ENCODE results near the gene GTF2B. TPM values are rescaled to one million over a fixed set of nuclear protein-coding genes. Genes with fewer than 3 reads are reported as not detected.
"Not testable (repeated sequence)": the region's sequence is repeated elsewhere in the genome, so short reads cannot be mapped to it uniquely, and the experiment has no call there.

The GTF2B gene
- total RNA-seq, 2 experiments from 2014 or later: 34.3 to 38.1 TPM

GRCh38 chr1:88911800-88912199, 20.4 kb upstream of the GTF2B start:
- H3K4me3 Mint-ChIP-seq: not testable (repeated sequence)
- H3K4me1 Mint-ChIP-seq: peaks cover 20% of the 10 kb centered on the region

GRCh38 chr1:88911161-88911560, 19.8 kb upstream of the GTF2B start:
- Mint-ChIP-seq H3K9me3 (ENCODE audit: low read depth) (peaks cover 15% of the 10 kb centered on the region), H3K27ac (no peak overlapping the region), H3K4me3 (no peak overlapping the region), H3K27me3 (no peaks in the 10 kb centered on the region), H3K4me1 (peaks cover 16% of the 10 kb centered on the region), H3K36me3 (ENCODE audit: low read depth) (peaks cover 2% of the 10 kb centered on the region)
- intact Hi-C loops (cut with DNase I, micrococcal nuclease): no loop called here
- ATAC-seq: no peak
- POLR2A ChIA-PET: no interaction called here
- CTCF ChIA-PET: interaction anchor here (0.9 to 1.2 kb wide), 2 partner anchors 11 to 16 kb away, joined by 3 to 4 read pairs; no protein-coding TSS in a partner anchor
- DNase-seq: no peak

More at GRCh38 chr1:88911800-88912199, 20.4 kb upstream of the GTF2B start:
- intact Hi-C loops (cut with DNase I, micrococcal nuclease); DNase-seq; ATAC-seq; POLR2A ChIA-PET; H3K27ac Mint-ChIP-seq; H3K27me3 Mint-ChIP-seq; H3K36me3 Mint-ChIP-seq (ENCODE audit: low read depth): not testable (repeated sequence)
- CTCF ChIA-PET: interaction anchor here (0.9 to 1.2 kb wide), 2 partner anchors 11 to 16 kb away, joined by 3 to 4 read pairs; no protein-coding TSS in a partner anchor
- peaks cover 18% of the 10 kb centered on the region for H3K9me3 Mint-ChIP-seq (ENCODE audit: low read depth)

GRCh38 chr1:88910401-88910800, 19.0 kb upstream of the GTF2B start:
- POLR2A ChIA-PET: interaction anchor here (0.6 kb wide), 1 partner anchor 746 kb away, joined by 4 read pairs; no protein-coding TSS in a partner anchor
- CTCF ChIA-PET: interaction anchor here (1.2 kb wide), 1 partner anchor 15 kb away, joined by 4 read pairs; no protein-coding TSS in a partner anchor

GRCh38 chr1:88900883-88901282, 9.5 kb upstream of the GTF2B start:
- ChIA-PET POLR2A (no interaction called here), CTCF (interaction anchor here (1.0 kb wide), 1 partner anchor 11 kb away, joined by 3 read pairs; no protein-coding TSS in a partner anchor)
- no peak for ATAC-seq
- H3K4me1 Mint-ChIP-seq: no peaks in the 10 kb centered on the region
- H3K36me3 Mint-ChIP-seq (ENCODE audit: low read depth): no peaks in the 10 kb centered on the region
- DNase-seq: no peak
- H3K4me3 Mint-ChIP-seq: no peak overlapping the region
- H3K27me3 Mint-ChIP-seq: no peaks in the 10 kb centered on the region
- intact Hi-C loops (cut with DNase I, micrococcal nuclease): no loop called here
- no peaks in the 10 kb centered on the region for H3K9me3 Mint-ChIP-seq (ENCODE audit: low read depth)
- no peak overlapping the region for H3K27ac Mint-ChIP-seq

More at GRCh38 chr1:88910401-88910800, 19.0 kb upstream of the GTF2B start:
- Mint-ChIP-seq H3K4me3 (no peak overlapping the region), H3K27ac (no peak overlapping the region), H3K9me3 (ENCODE audit: low read depth) (peaks cover 8% of the 10 kb centered on the region), H3K27me3 (no peaks in the 10 kb centered on the region), H3K36me3 (ENCODE audit: low read depth) (no peaks in the 10 kb centered on the region), H3K4me1 (peaks cover 15% of the 10 kb centered on the region)
- DNase-seq: no peak
- intact Hi-C loops (cut with DNase I, micrococcal nuclease): no loop called here
- no peak for ATAC-seq

GRCh38 chr1:88897070-88897730, 5.8 kb upstream of the GTF2B start:
- Mint-ChIP-seq H3K4me3 (no peak overlapping the region), H3K27ac (no peak overlapping the region), H3K27me3 (no peaks in the 10 kb centered on the region), H3K36me3 (ENCODE audit: low read depth) (peaks cover under 1% of the 10 kb centered on the region), H3K9me3 (ENCODE audit: low read depth) (no peaks in the 10 kb centered on the region), H3K4me1 (peaks cover 2% of the 10 kb centered on the region)
- intact Hi-C loops (cut with DNase I, micrococcal nuclease): no loop called here
- no peak for DNase-seq
- ATAC-seq: no peak
- CTCF ChIA-PET: no interaction called here
- POLR2A ChIA-PET: no interaction called here

- Mint-ChIP-seq H3K27ac (peak overlapping the region; percentile 96), H3K27me3 (no peaks in the 10 kb centered on the region)
Observed at GRCh38 chr1:88892357-88892877, 1.1 kb upstream of the GTF2B start.

GRCh38 chr1:88891951-88892340, 579 bp upstream of the GTF2B start:
- Mint-ChIP-seq H3K9me3 (ENCODE audit: low read depth) (no peaks in the 10 kb centered on the region), H3K36me3 (ENCODE audit: low read depth) (peaks cover 18% of the 10 kb centered on the region), H3K4me3 (peak overlapping the region; percentile 88), H3K4me1 (peaks cover 34% of the 10 kb centered on the region), H3K27me3 (no peaks in the 10 kb centered on the region), H3K27ac (peak overlapping the region; percentile 96)
- DNase-seq: no peak
- ChIA-PET POLR2A (interaction anchor here (0.6 to 1.2 kb wide), 3 partner anchors 16 to 209 kb away, joined by 3 to 4 read pairs (median 3); no protein-coding TSS in a partner anchor), CTCF (interaction anchor here (1.4 to 9.3 kb wide), 2 partner anchors 14 to 42 kb away, joined by 4 to 88 read pairs; no protein-coding TSS in a partner anchor)
- intact Hi-C loops (cut with DNase I, micrococcal nuclease): loop anchor here (1.0 to 5.0 kb wide), 8 partner anchors 23 to 1557 kb away; partner anchors contain the start of genes GBP2 (in 1 of the 2), GBP5 (in 1 of the 2), KYAT3 (in 1 of the 2) and PKN2 (in 1 of the 2)
- ATAC-seq: peak; percentile 16

More at GRCh38 chr1:88892357-88892877, 1.1 kb upstream of the GTF2B start:
- Mint-ChIP-seq H3K4me3 (peak overlapping the region; percentile 88), H3K4me1 (peaks cover 30% of the 10 kb centered on the region), H3K9me3 (ENCODE audit: low read depth) (no peaks in the 10 kb centered on the region), H3K36me3 (ENCODE audit: low read depth) (peaks cover 13% of the 10 kb centered on the region)
- intact Hi-C loops (cut with DNase I, micrococcal nuclease): loop anchor here in 1 of 2 experiments (5.0 kb wide), 2 partner anchors 380 to 1105 kb away; partner anchors contain the start of genes GBP5 and ZNF326
- POLR2A ChIA-PET: interaction anchor here (0.6 kb wide), 1 partner anchor 15 kb away, joined by 3 read pairs; no protein-coding TSS in a partner anchor
- ATAC-seq (peak; percentile 11), DNase-seq (peak; percentile 41)
- CTCF ChIA-PET: interaction anchor here (9.3 kb wide), 1 partner anchor 14 kb away, joined by 88 read pairs; no protein-coding TSS in a partner anchor

GRCh38 chr1:88890791-88891317, 513 bp downstream of the GTF2B start:
- ChIA-PET POLR2A (interaction anchor here (0.6 to 2.0 kb wide), 6 partner anchors 86 to 687 kb away, joined by 3 to 7 read pairs (median 4); no protein-coding TSS in a partner anchor), CTCF (interaction anchor here (1.3 to 9.3 kb wide), 4 partner anchors 13 to 89 kb away, joined by 4 to 88 read pairs (median 5); no protein-coding TSS in a partner anchor)
- intact Hi-C loops (cut with DNase I, micrococcal nuclease): loop anchor here (1.0 to 5.0 kb wide), 8 partner anchors 22 to 1556 kb away; partner anchors contain the start of genes GBP2 (in 1 of the 2), GBP5 (in 1 of the 2), KYAT3 (in 1 of the 2) and PKN2 (in 1 of the 2)
- no peaks in the 10 kb centered on the region for H3K27me3 Mint-ChIP-seq
- no peaks in the 10 kb centered on the region for H3K9me3 Mint-ChIP-seq (ENCODE audit: low read depth)
- DNase-seq: peak; percentile 61
- H3K36me3 Mint-ChIP-seq (ENCODE audit: low read depth): peaks cover 23% of the 10 kb centered on the region
- H3K4me1 Mint-ChIP-seq: peaks cover 34% of the 10 kb centered on the region
- ATAC-seq: peak; percentile 26
- peak overlapping the region; percentile 88 for H3K4me3 Mint-ChIP-seq
- H3K27ac Mint-ChIP-seq: peak overlapping the region; percentile 96

GRCh38 chr1:88890131-88890530, 1.2 kb downstream of the GTF2B start:
- POLR2A ChIA-PET: interaction anchor here (0.6 to 2.0 kb wide), 4 partner anchors 85 to 688 kb away, joined by 3 to 7 read pairs (median 4); no protein-coding TSS in a partner anchor

GRCh38 chr1:88888750-88889149, 2.6 kb downstream of the GTF2B start:
- peaks cover 39% of the 10 kb centered on the region for H3K4me1 Mint-ChIP-seq
- intact Hi-C loops (cut with DNase I, micrococcal nuclease): no loop called here
- POLR2A ChIA-PET: interaction anchor here (0.6 to 2.0 kb wide), 2 partner anchors 117 to 203 kb away, joined by 3 to 7 read pairs; no protein-coding TSS in a partner anchor
- DNase-seq: no peak
- peak overlapping the region; percentile 46 for H3K4me3 Mint-ChIP-seq
- peak overlapping the region; percentile 66 for H3K27ac Mint-ChIP-seq
- ATAC-seq: peak; percentile 10
- CTCF ChIA-PET: interaction anchor here (0.5 to 9.3 kb wide), 5 partner anchors 11 to 206 kb away, joined by 3 to 88 read pairs (median 4); no protein-coding TSS in a partner anchor
- no peaks in the 10 kb centered on the region for H3K9me3 Mint-ChIP-seq (ENCODE audit: low read depth)
- H3K27me3 Mint-ChIP-seq: no peaks in the 10 kb centered on the region
- H3K36me3 Mint-ChIP-seq (ENCODE audit: low read depth): peaks cover 33% of the 10 kb centered on the region

More at GRCh38 chr1:88890131-88890530, 1.2 kb downstream of the GTF2B start:
- DNase-seq (no peak), ATAC-seq (no peak)
- Mint-ChIP-seq H3K27ac (peak overlapping the region; percentile 96), H3K27me3 (no peaks in the 10 kb centered on the region), H3K4me3 (peak overlapping the region; percentile 88), H3K36me3 (ENCODE audit: low read depth) (peaks cover 23% of the 10 kb centered on the region), H3K4me1 (peaks cover 34% of the 10 kb centered on the region), H3K9me3 (ENCODE audit: low read depth) (no peaks in the 10 kb centered on the region)
- CTCF ChIA-PET: interaction anchor here (1.2 to 9.3 kb wide), 4 partner anchors 12 to 89 kb away, joined by 3 to 88 read pairs (median 5); no protein-coding TSS in a partner anchor
- intact Hi-C loops (cut with DNase I, micrococcal nuclease): loop anchor here in 1 of 2 experiments (2.0 to 5.0 kb wide), 4 partner anchors 21 to 1555 kb away; partner anchors contain the start of genes GBP5 and ZNF326

Measured in activated CD4-positive, alpha-beta T cell treated with anti-CD3 and anti-CD28 coated beads for 36 hours (primary cell).